Testis (tissue), 2 donors: ENCODE measurements around the gene GNPDA1.

Experiments used
- CTCF ChIP-seq, 3 experiments: fragments of 450-650 bp in 2 of 3; fragments of 200-600 bp in 1 of 3; sonication (generic) in 1 of 3; IDR thresholded peaks; one replicate each; pipeline ENCODE4 v1.5.1; 2016 to 2019; ENCODE audit warnings: antibody characterized with exemption in 3 of 3, mild to moderate bottlenecking in 2 of 3, moderate library complexity in 1 of 3
- POLR2A ChIP-seq: fragments of 450-650 bp; IDR thresholded peaks from one replicate; pipeline ENCODE4 v1.6.1; 2017; ENCODE audit warnings: antibody characterized with exemption, mild to moderate bottlenecking, moderate library complexity

- no peak for TF ChIP-seq CTCF (IDR thresholded peaks at IDR 0.05)
- no peak for TF ChIP-seq POLR2A
Observed at GRCh38 chr5:142017832-142018427, 5.1 kb upstream of the GNPDA1 start.
